HT-29 (cell line): ENCODE data around the gene ZNF91. TPM values are rescaled to one million over a fixed set of nuclear protein-coding genes. Genes with fewer than 3 reads are reported as not detected.
"Not testable (repeated sequence)": the region's sequence is repeated elsewhere in the genome, so short reads cannot be mapped to it uniquely, and the experiment has no call there.

Experiments used
- DNase-seq: peaks from one replicate; pipeline ENCODE4 v3.0.0-alpha.2; 2015; ENCODE audit warnings: low spot score
- total RNA-seq: library from RNA; depleted of rRNA; stranded (reverse); fragments of >200 nt; shearing (Covaris generic); gene quantifications from 2 replicates; pipeline ENCODE4 v1.2.3, GENCODE V29; 2014; rRNA removed

ZNF91 gene
- 1.2 and 3.0 TPM in 2 replicates for total RNA-seq

DNA sequence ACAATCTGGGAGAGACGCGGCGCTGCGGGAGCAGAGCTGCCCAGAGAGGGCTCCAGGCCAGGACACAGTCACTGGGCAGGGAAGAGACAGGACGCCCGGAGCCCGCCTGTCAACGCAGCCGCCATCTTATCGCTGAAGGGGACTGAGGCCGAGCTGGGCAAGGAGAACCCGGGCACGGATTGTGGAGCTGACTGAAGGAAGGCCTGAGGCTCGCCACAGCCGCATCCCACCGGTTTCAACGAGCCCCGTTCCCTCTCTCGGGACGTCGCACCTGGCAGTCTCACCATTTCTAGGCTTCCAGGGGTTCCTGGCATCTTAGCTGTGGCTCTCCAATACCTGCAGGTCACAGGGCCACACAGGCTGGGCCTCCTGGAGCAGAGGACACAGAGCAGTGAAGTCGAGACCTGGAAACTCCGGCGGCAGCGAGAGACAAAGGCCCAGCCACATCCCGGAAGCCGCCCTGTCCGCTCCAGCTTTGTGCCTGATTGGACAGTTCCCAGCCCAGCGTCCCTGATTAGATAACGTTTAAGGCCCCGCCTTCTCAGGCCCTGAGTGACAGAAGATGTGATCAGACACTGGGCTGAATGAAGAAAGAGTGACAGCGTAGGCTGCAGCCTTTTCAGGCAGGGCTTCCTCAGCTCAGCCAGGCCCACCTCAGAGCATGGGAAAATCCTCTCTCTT lies at the start of gene ZNF91:
TSS of gene ZNF91 (minus strand) at position 431 of the 681 bp plus-strand sequence. CDS start at position 314, 117 bp downstream.
- DNase-seq, result peak; percentile 57

- DNase-seq, result peak; percentile 10
Observed at GRCh38 chr19:23440791-23441190, 45.5 kb upstream of the ZNF91 start.

DNA sequence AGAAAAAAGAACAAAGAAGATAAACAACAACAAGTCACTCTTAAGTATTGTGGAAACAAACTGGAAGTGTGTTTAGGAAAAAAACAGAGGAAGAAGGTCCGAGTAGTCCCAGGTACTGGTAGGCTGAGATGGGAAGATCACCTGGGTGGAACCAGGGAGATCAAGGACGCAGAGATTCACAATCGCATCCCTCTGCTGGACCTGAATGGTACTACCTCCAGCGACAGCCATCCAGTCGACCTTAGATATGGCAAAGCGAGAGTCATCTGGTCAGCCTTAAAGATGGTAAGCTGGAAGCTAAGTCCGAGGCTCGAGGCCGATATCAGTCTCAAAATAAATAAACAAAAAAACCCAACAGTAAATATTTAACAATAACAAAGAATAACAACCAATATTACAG lies 44.9 kb upstream of the ZNF91 start:
- peak; percentile 14 for DNase-seq

- DNase-seq, result no peak
Observed at GRCh38 chr19:23439623-23440022, 44.4 kb upstream of the ZNF91 start.

DNA sequence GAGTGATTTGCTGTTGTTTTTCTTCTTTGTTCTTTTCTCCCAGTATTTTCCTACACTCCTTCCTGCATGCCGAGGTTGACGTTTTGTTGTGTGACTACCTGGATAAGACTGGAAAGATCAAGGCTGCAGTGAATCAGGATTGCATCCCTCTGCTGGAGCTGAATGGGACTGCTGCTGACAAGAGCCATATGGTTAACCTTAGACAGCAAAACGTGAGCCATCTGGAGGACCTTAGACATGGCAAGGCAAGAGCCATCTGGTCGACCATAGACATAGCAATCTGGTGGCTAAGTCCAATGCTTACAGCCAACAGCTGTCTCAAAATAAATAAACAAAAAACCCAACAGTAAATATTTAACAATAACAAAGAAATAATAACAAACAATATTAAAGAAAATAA lies 42.6 kb upstream of the ZNF91 start:
- peak; percentile 6 for DNase-seq

- no peak for DNase-seq
Observed at GRCh38 chr19:23436944-23437343, 41.7 kb upstream of the ZNF91 start.

DNA sequence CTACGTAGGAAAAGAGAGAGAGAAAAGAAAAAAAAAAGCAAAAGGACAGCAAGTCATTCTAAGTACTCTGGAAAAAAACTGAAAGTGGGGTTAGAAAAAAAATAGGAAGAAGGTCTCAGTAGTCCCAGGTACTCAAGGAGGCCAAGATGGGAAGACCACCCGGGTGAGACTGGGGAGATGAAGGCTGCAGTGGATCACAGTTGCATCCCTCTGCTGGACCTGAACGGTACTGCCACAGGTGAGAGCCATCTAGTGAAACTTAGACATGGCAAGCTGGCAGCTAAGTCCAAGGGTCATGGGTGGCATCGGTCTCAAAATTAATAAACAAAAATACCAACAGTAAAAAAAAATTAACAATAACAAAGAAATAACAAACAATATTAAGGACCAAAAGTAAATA lies 41.0 kb upstream of the ZNF91 start:
- peak; percentile 11 for DNase-seq

DNA sequence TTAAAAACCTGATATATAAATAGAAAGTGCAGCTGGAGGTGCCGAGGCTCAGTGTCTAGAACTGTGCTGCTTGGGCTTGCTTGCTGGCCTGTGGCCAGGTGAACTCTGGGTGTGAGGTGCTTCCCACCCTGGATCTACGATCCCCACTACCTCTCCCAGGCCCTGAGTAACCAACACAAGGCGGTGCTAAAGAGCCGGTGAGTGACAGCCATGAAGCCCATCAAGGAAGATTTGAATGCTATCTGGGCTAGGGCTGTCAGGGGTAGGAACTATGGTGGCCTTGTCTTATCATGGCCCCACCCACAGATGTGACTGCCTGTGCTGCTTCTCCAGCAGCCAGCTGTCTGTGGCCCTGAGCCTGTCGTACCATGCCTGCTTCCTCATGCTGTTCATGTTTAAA lies 25.6 kb upstream of the ZNF91 start:
- DNase-seq, result no peak

GRCh38 chr19:23419261-23419660 lies 24.0 kb upstream of the ZNF91 start:
- DNase-seq, result not testable (repeated sequence)

GRCh38 chr19:23415561-23416191 lies 20.4 kb upstream of the ZNF91 start:
- DNase-seq, result no peak

GRCh38 chr19:23415034-23415433 lies 19.8 kb upstream of the ZNF91 start:
- DNase-seq, result no peak

GRCh38 chr19:23410155-23410554 lies 14.9 kb upstream of the ZNF91 start:
- DNase-seq, result no peak

- DNase-seq, result no peak
Observed at GRCh38 chr19:23409392-23410048, 14.2 kb upstream of the ZNF91 start.

- no peak for DNase-seq
Observed at GRCh38 chr19:23407616-23408133, 12.4 kb upstream of the ZNF91 start.

- no peak for DNase-seq
Observed at GRCh38 chr19:23406721-23407120, 11.4 kb upstream of the ZNF91 start.

DNA sequence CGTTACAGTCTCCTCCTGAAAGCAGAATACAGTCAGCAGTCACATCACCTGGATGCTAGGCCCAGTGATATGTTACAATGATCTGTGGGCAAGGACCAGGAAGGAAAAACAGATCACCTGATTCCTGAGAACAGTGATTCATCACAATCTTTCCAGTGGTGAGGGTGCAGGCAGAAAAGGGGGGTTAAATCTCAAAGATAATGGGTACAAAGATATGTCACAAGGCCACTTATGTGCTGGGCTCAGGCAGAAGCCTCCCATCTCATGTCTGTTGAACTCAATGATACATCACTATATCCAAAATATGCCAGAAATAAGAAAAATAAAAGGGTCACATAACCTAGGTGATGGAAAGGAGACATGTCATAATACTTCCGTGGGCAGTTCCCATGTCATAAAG lies 10.8 kb upstream of the ZNF91 start:
- DNase-seq, result no peak

DNA sequence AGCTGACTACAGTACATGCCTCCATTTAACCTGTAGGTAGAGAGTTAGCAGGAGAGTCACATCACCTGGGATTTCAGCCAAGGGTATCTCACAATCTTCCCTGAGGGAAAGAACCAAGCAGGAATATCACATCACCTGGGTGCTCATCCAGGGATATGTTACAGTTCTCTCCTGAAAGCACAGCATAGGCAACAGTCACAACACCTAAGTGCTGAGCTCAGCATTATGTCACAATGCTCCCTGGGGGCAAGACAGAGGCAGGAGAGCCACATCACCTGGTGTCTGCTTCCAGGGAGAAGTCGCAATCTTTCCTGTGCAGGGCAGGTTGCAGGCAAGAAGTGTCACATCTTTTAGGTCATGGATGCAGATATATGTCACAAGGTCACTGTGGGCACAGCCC lies 9.4 kb upstream of the ZNF91 start:
- DNase-seq, result no peak

DNA sequence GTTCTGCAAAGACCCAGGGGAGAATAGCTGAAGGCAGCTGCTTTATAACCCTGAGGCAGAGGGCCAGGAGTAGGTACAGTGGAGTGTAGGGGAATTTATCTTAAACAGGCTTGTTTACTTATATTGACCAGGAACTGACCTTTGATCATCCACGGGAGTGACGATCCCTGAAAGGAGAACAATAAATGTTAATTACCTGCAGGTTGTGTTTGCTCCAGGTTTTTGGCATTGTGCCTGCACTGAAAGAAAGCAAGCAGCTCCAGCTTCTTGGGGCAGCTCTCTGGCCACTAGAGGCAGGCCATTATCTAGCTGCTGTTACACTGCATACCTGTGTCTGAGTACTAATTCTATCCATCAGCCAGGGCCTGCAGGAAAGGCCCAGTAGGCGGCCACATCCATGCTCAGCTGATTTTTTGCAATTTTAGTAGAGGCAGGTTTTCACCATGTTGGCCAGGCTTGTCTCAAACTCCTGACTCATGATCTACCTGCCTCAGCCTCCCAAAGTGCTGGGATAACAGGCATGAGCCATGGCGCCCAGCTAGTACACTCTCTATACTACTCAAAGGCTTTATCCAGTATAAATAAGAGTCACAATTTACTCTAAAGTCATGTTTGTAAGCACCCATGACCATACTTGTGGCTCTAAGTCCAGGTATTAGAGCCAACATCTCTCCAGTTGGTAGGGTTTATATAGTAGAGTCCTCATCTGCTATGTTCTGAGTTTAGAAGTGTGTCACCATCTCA lies 8.5 kb upstream of the ZNF91 start:
- peak; percentile 38 for DNase-seq

DNA sequence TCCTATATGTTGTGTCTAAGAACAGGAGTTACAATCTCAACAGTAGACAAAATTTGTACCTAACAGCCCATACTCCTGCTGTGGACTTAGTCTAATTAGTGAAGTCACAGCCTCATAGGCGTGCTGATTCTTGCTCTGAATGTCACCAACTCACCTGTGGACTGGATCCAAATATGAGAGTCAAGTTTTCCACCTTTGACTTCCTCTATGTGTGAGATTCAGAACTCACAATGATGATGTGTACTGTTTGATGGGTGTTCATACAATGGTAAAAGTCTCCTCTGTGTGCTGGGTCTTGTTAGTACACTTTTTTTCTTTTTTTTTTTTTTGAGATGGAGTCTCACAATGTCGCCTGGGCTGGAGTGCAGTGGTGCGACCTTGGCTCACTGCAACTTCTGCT lies 7.8 kb upstream of the ZNF91 start:
- DNase-seq, result no peak

GRCh38 chr19:23402388-23402787 lies 7.1 kb upstream of the ZNF91 start:
- no peak for DNase-seq

GRCh38 chr19:23401086-23401610 lies 5.9 kb upstream of the ZNF91 start:
- DNase-seq, result no peak

DNA sequence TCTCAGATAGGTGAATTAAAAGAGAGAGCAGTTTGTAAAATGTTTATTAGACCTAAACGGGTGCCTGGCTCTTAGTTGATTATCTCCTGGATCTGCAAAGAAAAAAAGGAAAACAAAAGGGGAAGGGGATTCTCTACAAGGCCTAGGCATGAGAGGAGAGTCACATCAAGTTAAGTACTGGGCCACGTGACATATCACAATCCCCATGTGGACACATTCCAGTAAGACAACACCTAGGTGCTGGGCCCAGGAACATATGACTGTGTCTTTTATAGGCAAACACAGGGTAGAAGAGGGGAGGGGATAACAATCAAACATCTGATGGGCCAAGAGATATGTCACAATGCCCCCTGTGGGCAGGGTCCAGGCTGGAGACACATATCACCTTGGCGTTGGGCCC lies 4.2 kb upstream of the ZNF91 start:
- DNase-seq, result no peak
